A549 (cell line): Measurements from ENCODE around the gene DECR2.

Experiments used
- BHLHE40 ChIP-seq: IDR thresholded peaks from 2 replicates; pipeline ENCODE4 v1.6.1; 2012; ENCODE audit warnings: low read depth, low read length, inconsistent platforms
- CTCF ChIP-seq: fragments of >200 bp; sonication (Bioruptor Twin); formaldehyde crosslinking; IDR thresholded peaks from 3 replicates; pipeline ENCODE4 v1.5.1; 2016
- EHMT2 ChIP-seq: fragments of 200-600 bp; sonication (generic); IDR thresholded peaks from 2 replicates; pipeline ENCODE4 v1.6.1; 2016; ENCODE audit warnings: antibody characterized with exemption, low read depth, mild to moderate bottlenecking, moderate library complexity
- NFE2L2 ChIP-seq: fragments of 150-350 bp; conservative IDR thresholded peaks from 2 replicates; pipeline ENCODE4 v1.6.1; 2014; ENCODE audit warnings: low read length
- NPAS2 ChIP-seq: fragments of 250-450 bp; sonication (Bioruptor Pico); IDR thresholded peaks from 2 replicates; pipeline ENCODE4 v1.8.0; 2022; ENCODE audit warnings: mild to moderate bottlenecking, moderate library complexity, borderline replicate concordance
- RAD21 ChIP-seq, 2 experiments: fragments of >200 bp in 1 of 2; sonication (Bioruptor Twin) in 1 of 2; formaldehyde crosslinking in 1 of 2; IDR thresholded peaks in 1 of 2; conservative IDR thresholded peaks in 1 of 2; 2 replicates in 1 of 2; 3 replicates in 1 of 2; pipeline ENCODE4 v1.6.1; 2012 to 2018; ENCODE audit warnings: inconsistent platforms in 1 of 2
- SREBF2 ChIP-seq: fragments of 450-650 bp; IDR thresholded peaks from 2 replicates; pipeline ENCODE4 v1.6.1; 2014; ENCODE audit warnings: mild to moderate bottlenecking, moderate library complexity
- TP53 ChIP-seq: fragments of 250-450 bp; sonication (Bioruptor Pico); IDR thresholded peaks from 2 replicates; pipeline ENCODE4 v1.5.0; 2021; ENCODE audit warnings: mild to moderate bottlenecking, moderate library complexity
- USF2 ChIP-seq: fragments of 450-650 bp; IDR thresholded peaks from 2 replicates; pipeline ENCODE4 v1.6.1; 2014; ENCODE audit warnings: antibody characterized with exemption

- no peak for TF ChIP-seq CTCF
- TF ChIP-seq NFE2L2 = no peak
- TF ChIP-seq SREBF2 = no peak
- TF ChIP-seq RAD21 (conservative IDR thresholded peaks at IDR 0.05 in 1 of 2, IDR thresholded peaks at IDR 0.05 in 1 of 2) = no peak
- TF ChIP-seq BHLHE40 = no peak
- no peak for TF ChIP-seq EHMT2
- TF ChIP-seq TP53 = no peak
- TF ChIP-seq USF2 = no peak
- no peak for TF ChIP-seq NPAS2 (CRISPR knock-in tag)
Measured at GRCh38 chr16:425740-426114, 24.0 kb downstream of the DECR2 start.
